DND-41 (cell line): ENCODE results near the gene HAND1.

Source experiments
- ATAC-seq: fragments of 200-7000 bp; cut with Tn5 transposase; 3 replicates; pipeline ENCODE4 v1.9.1; 2021; ENCODE audit warnings: low read depth; ENCODE audit not compliant: insufficient read depth
- DNase-seq: peaks from one replicate; pipeline ENCODE4 v3.0.0-alpha.2; 2020
- H2AFZ ChIP-seq: 2 replicates; pipeline ENCODE4 v1.6.0; 2012; ENCODE audit warnings: low read depth, low read length
- H3K27ac ChIP-seq: 2 replicates; pipeline ENCODE4 v1.5.1; 2012; ENCODE audit warnings: low read length, inconsistent platforms
- H3K27me3 ChIP-seq: fragments of 200-600 bp; sonication (generic); 2 replicates; pipeline ENCODE4 v1.6.0; 2012; ENCODE audit warnings: low read length, mild to moderate bottlenecking, inconsistent platforms; ENCODE audit not compliant: insufficient read depth, poor library complexity
- H3K36me3 ChIP-seq: 2 replicates; pipeline ENCODE4 v1.5.1; 2012; ENCODE audit warnings: low read length, inconsistent platforms; ENCODE audit not compliant: insufficient read depth
- H3K4me1 ChIP-seq: 2 replicates; pipeline ENCODE4 v1.5.1; 2012; ENCODE audit warnings: mild to moderate bottlenecking, low read length; ENCODE audit not compliant: insufficient read depth
- H3K4me2 ChIP-seq: 2 replicates; pipeline ENCODE4 v1.6.0; 2012; ENCODE audit warnings: mild to moderate bottlenecking, moderate library complexity, low read length, inconsistent platforms; ENCODE audit not compliant: insufficient read depth
- H3K4me3 ChIP-seq, 2 experiments: fragments of 200-600 bp in 1 of 2; shearing (Covaris generic) in 1 of 2; 2 replicates each; pipeline ENCODE4 v1.5.1; 2012 to 2016; ENCODE audit warnings: inconsistent platforms in 2 of 2, low read length in 2 of 2, mild to moderate bottlenecking in 2 of 2, low read depth in 1 of 2, moderate library complexity in 1 of 2
- H3K79me2 ChIP-seq: 2 replicates; pipeline ENCODE4 v1.6.0; 2012; ENCODE audit warnings: low read length, inconsistent platforms; ENCODE audit not compliant: insufficient read depth
- H3K9ac ChIP-seq: 2 replicates; pipeline ENCODE4 v1.6.0; 2012; ENCODE audit warnings: low read depth, mild to moderate bottlenecking, inconsistent platforms, low read length, moderate library complexity
- H3K9me3 ChIP-seq: 2 replicates; pipeline ENCODE4 v1.5.1; 2012; ENCODE audit warnings: low read length, moderate library complexity, mild to moderate bottlenecking, inconsistent platforms; ENCODE audit not compliant: insufficient read depth, severe bottlenecking
- H4K20me1 ChIP-seq: 2 replicates; pipeline ENCODE4 v1.6.0; 2012; ENCODE audit warnings: low read length; ENCODE audit not compliant: insufficient read depth
- EZH2 ChIP-seq: IDR thresholded peaks from 3 replicates; pipeline ENCODE4 v1.6.1; 2012; ENCODE audit warnings: borderline replicate concordance, low read depth, mild to moderate bottlenecking, moderate library complexity, low read length, inconsistent platforms; ENCODE audit not compliant: severe bottlenecking
- TF ChIP-seq, protein P1 (sequence below): IDR thresholded peaks from 2 replicates; pipeline ENCODE4 v1.5.1; 2012; ENCODE audit warnings: borderline replicate concordance, low read length, moderate library complexity, mild to moderate bottlenecking; ENCODE audit not compliant: poor library complexity, severe bottlenecking; ENCODE audit errors: extremely low read depth

The HAND1 gene

DNA sequence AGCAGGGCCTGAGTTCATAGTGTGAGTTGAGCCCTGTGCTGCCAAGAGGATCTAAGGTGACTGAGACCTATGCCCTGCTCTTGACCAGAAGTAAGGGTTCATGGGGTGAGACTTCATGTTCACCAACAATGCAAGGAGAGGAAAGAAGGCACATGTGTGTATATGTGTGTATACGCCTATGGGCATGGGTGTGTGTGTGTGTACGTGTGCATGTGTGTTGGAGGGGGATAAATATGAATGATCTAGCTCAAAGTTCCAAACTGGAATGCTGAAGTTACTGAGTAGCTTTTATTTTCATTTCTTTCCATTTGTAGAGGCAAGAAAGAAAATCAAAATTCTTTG is 25.6 kb upstream of the HAND1 start:
- Histone ChIP-seq H4K20me1 (no peaks in the 10 kb centered on the region), H3K27me3 (peaks cover 5% of the 10 kb centered on the region), H3K4me1 (no peaks in the 10 kb centered on the region), H3K4me3 (no peak overlapping the region), H3K27ac (no peak overlapping the region), H3K36me3 (no peaks in the 10 kb centered on the region), H2AFZ (no peak overlapping the region), H3K9me3 (no peaks in the 10 kb centered on the region), H3K4me2 (no peak overlapping the region), H3K79me2 (no peaks in the 10 kb centered on the region), H3K9ac (no peak overlapping the region)
- DNase-seq (no peak), ATAC-seq (no peak)
- TF ChIP-seq EZH2, result no peak
- TF ChIP-seq, protein P1, sequence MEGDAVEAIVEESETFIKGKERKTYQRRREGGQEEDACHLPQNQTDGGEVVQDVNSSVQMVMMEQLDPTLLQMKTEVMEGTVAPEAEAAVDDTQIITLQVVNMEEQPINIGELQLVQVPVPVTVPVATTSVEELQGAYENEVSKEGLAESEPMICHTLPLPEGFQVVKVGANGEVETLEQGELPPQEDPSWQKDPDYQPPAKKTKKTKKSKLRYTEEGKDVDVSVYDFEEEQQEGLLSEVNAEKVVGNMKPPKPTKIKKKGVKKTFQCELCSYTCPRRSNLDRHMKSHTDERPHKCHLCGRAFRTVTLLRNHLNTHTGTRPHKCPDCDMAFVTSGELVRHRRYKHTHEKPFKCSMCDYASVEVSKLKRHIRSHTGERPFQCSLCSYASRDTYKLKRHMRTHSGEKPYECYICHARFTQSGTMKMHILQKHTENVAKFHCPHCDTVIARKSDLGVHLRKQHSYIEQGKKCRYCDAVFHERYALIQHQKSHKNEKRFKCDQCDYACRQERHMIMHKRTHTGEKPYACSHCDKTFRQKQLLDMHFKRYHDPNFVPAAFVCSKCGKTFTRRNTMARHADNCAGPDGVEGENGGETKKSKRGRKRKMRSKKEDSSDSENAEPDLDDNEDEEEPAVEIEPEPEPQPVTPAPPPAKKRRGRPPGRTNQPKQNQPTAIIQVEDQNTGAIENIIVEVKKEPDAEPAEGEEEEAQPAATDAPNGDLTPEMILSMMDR, result no peak

DNA sequence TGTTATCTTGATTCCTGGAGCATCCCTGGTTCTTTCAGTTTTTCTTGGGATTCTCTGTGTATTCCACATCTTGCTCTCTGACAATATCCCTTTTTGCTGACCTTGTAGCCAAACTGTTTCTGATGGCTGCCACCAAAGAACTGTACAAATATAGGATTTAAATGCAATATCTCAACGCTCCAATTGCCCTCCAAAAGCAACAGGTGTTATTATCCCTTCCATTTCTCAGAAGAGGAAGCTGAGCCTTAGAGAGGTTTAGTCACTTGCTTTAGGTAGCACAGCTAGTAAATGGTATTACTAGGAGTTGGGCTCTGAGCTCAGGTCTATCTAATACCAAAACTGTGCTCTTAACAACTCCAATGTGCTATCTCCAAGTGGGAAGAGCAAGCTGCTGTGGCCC is 24.2 kb upstream of the HAND1 start:
- DNase-seq, result no peak
- no peak overlapping the region for H3K4me2 ChIP-seq
- H3K9me3 ChIP-seq, result no peaks in the 10 kb centered on the region
- H3K4me1 ChIP-seq, result no peaks in the 10 kb centered on the region
- H3K36me3 ChIP-seq, result no peaks in the 10 kb centered on the region
- no peak overlapping the region for H3K9ac ChIP-seq
- H2AFZ ChIP-seq, result no peak overlapping the region
- H3K27ac ChIP-seq, result no peak overlapping the region
- ATAC-seq, result no peak
- no peak for TF ChIP-seq EZH2
- TF ChIP-seq, protein P1, result no peak
- H4K20me1 ChIP-seq, result no peaks in the 10 kb centered on the region
- no peak overlapping the region for H3K4me3 ChIP-seq
- H3K27me3 ChIP-seq, result peaks cover 5% of the 10 kb centered on the region
- H3K79me2 ChIP-seq, result no peaks in the 10 kb centered on the region

DNA sequence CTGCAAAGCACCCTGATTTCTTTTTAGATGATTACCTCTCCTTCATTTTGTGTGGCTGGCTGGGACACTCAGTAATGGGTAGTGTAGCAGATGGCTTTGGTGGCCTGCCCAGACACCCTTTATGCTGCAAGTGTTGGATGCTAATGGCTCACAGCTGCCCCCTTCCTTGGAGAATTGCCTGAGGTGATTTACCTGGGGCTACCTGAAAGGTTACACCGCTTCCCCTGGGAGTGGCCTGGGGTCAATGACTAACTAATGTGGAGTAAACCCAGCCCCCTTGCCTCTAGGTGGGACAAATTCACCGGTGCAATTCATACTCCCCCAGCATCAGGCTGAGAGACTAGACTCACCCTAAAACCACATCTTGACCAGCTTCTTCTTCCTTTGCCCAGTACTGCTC is 23.5 kb upstream of the HAND1 start:
- no peak overlapping the region for H2AFZ ChIP-seq
- H3K27ac ChIP-seq, result no peak overlapping the region
- peaks cover 5% of the 10 kb centered on the region for H3K27me3 ChIP-seq
- no peak overlapping the region for H3K4me3 ChIP-seq
- H3K9me3 ChIP-seq, result no peaks in the 10 kb centered on the region
- DNase-seq (no peak), ATAC-seq (no peak)
- no peak overlapping the region for H3K9ac ChIP-seq
- H3K4me1 ChIP-seq, result no peaks in the 10 kb centered on the region
- no peak overlapping the region for H3K4me2 ChIP-seq
- no peaks in the 10 kb centered on the region for H3K36me3 ChIP-seq
- TF ChIP-seq EZH2, result no peak
- TF ChIP-seq, protein P1, result no peak
- no peaks in the 10 kb centered on the region for H3K79me2 ChIP-seq
- H4K20me1 ChIP-seq, result no peaks in the 10 kb centered on the region

DNA sequence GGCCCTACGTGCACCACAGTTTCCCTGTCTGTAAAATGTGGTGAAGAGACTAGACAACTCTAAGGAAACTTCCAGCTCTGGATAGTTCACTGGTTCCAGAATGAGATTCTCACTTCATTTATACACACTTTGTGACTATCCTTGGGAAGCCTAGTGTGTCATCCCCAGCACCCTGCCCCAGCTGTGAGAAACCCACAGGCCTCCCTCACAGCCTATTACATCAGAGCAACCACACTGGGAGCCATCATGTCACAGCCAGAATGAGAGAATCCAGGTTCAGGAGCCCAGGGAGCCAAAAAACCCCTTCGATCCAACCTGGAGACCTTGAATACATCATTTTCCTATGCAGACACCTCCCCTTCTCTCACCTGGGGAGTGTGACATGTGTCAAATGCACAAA is 21.0 kb upstream of the HAND1 start:
- no peak overlapping the region for H3K4me2 ChIP-seq
- H3K4me1 ChIP-seq, result no peaks in the 10 kb centered on the region
- H3K27me3 ChIP-seq, result peaks cover 8% of the 10 kb centered on the region
- H3K79me2 ChIP-seq, result no peaks in the 10 kb centered on the region
- H3K4me3 ChIP-seq, result no peak overlapping the region
- no peak overlapping the region for H2AFZ ChIP-seq
- TF ChIP-seq EZH2, result no peak
- TF ChIP-seq, protein P1, result no peak
- no peaks in the 10 kb centered on the region for H4K20me1 ChIP-seq
- DNase-seq, result no peak
- H3K36me3 ChIP-seq, result no peaks in the 10 kb centered on the region
- H3K9ac ChIP-seq, result no peak overlapping the region
- no peaks in the 10 kb centered on the region for H3K9me3 ChIP-seq
- H3K27ac ChIP-seq, result no peak overlapping the region
- no peak for ATAC-seq
